ENCODE results near the gene UNC5A. TPM values are rescaled to one million over a fixed set of nuclear protein-coding genes. Genes with fewer than 3 reads are reported as not detected.

UNC5A gene
- total and polyA plus RNA-seq, 2 of the 8 experiments (the other 6 are each of a cell fraction or from before 2014, with no cell fraction given): 4.0 to 7.6 TPM

DNA sequence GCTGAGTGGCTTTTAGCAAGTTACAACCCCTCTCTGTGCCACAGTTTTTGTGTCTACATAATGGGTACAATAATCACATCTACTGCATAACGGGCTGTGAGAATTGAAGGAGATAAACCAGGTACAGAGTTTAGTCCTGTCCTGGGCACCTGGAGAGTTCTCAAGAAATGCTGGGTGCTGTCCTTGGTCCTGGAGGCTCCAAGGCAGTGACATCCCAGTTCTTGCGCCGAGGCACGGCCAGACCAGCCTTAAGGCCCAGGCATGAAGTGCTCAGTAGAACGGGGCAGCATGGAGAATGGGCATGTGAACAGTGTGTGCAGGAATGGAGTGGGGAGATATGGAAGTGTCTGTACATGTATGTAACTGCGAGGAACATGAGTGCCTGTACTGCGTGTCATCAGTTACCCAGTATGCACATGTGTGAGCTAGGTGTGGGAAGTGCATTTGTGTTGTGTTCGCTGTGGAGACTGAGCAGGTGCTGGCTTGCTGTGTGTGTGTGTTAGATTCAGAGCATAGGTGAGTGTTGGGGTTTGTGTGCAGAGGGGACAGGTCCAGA lies 6.3 kb upstream of the UNC5A start (continued):
- TF ChIP-seq, protein P1, sequence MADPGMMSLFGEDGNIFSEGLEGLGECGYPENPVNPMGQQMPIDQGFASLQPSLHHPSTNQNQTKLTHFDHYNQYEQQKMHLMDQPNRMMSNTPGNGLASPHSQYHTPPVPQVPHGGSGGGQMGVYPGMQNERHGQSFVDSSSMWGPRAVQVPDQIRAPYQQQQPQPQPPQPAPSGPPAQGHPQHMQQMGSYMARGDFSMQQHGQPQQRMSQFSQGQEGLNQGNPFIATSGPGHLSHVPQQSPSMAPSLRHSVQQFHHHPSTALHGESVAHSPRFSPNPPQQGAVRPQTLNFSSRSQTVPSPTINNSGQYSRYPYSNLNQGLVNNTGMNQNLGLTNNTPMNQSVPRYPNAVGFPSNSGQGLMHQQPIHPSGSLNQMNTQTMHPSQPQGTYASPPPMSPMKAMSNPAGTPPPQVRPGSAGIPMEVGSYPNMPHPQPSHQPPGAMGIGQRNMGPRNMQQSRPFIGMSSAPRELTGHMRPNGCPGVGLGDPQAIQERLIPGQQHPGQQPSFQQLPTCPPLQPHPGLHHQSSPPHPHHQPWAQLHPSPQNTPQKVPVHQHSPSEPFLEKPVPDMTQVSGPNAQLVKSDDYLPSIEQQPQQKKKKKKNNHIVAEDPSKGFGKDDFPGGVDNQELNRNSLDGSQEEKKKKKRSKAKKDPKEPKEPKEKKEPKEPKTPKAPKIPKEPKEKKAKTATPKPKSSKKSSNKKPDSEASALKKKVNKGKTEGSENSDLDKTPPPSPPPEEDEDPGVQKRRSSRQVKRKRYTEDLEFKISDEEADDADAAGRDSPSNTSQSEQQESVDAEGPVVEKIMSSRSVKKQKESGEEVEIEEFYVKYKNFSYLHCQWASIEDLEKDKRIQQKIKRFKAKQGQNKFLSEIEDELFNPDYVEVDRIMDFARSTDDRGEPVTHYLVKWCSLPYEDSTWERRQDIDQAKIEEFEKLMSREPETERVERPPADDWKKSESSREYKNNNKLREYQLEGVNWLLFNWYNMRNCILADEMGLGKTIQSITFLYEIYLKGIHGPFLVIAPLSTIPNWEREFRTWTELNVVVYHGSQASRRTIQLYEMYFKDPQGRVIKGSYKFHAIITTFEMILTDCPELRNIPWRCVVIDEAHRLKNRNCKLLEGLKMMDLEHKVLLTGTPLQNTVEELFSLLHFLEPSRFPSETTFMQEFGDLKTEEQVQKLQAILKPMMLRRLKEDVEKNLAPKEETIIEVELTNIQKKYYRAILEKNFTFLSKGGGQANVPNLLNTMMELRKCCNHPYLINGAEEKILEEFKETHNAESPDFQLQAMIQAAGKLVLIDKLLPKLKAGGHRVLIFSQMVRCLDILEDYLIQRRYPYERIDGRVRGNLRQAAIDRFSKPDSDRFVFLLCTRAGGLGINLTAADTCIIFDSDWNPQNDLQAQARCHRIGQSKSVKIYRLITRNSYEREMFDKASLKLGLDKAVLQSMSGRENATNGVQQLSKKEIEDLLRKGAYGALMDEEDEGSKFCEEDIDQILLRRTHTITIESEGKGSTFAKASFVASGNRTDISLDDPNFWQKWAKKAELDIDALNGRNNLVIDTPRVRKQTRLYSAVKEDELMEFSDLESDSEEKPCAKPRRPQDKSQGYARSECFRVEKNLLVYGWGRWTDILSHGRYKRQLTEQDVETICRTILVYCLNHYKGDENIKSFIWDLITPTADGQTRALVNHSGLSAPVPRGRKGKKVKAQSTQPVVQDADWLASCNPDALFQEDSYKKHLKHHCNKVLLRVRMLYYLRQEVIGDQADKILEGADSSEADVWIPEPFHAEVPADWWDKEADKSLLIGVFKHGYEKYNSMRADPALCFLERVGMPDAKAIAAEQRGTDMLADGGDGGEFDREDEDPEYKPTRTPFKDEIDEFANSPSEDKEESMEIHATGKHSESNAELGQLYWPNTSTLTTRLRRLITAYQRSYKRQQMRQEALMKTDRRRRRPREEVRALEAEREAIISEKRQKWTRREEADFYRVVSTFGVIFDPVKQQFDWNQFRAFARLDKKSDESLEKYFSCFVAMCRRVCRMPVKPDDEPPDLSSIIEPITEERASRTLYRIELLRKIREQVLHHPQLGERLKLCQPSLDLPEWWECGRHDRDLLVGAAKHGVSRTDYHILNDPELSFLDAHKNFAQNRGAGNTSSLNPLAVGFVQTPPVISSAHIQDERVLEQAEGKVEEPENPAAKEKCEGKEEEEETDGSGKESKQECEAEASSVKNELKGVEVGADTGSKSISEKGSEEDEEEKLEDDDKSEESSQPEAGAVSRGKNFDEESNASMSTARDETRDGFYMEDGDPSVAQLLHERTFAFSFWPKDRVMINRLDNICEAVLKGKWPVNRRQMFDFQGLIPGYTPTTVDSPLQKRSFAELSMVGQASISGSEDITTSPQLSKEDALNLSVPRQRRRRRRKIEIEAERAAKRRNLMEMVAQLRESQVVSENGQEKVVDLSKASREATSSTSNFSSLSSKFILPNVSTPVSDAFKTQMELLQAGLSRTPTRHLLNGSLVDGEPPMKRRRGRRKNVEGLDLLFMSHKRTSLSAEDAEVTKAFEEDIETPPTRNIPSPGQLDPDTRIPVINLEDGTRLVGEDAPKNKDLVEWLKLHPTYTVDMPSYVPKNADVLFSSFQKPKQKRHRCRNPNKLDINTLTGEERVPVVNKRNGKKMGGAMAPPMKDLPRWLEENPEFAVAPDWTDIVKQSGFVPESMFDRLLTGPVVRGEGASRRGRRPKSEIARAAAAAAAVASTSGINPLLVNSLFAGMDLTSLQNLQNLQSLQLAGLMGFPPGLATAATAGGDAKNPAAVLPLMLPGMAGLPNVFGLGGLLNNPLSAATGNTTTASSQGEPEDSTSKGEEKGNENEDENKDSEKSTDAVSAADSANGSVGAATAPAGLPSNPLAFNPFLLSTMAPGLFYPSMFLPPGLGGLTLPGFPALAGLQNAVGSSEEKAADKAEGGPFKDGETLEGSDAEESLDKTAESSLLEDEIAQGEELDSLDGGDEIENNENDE (IDR thresholded peaks at IDR 0.05; ENCODE audit: insufficient replicate concordance, low read length): no peak

All from H1 (cell line).